ENCODE data around the gene ZP1. TPM values are rescaled to one million over a fixed set of nuclear protein-coding genes. Genes with fewer than 3 reads are reported as not detected.
A peak's percentile ranks its signal among the peaks of the same experiment; 100 is the strongest.
"Not testable (repeated sequence)": the region's sequence is repeated elsewhere in the genome, so short reads cannot be mapped to it uniquely, and the experiment has no call there.

Gene ZP1
- polyA plus RNA-seq, 4 donors: 0.06 to 0.64 (median 0.32) TPM; not detected in 1

DNA sequence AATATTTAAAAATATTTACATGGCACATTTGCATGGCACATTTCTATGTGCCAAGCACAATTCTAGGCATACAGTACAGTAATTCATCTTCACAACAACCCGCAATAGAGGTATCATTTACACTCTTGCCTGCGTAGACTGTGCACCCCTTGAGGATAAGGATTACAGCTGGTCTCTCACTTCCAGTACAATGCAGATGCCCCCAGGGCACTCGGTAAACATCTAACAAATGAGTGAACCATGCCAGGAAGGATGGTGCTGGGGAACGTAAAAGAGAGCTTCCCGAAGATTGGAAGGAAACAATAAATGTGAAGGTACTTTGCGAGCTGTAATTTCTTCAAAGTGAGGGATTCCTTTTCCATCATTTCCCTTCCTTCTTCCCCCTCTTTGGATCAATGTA is 37.7 kb downstream of the ZP1 start:
- no peak for DNase-seq (ENCODE audit: low read depth in 4 of 4, low spot score in 3 of 4)

DNA sequence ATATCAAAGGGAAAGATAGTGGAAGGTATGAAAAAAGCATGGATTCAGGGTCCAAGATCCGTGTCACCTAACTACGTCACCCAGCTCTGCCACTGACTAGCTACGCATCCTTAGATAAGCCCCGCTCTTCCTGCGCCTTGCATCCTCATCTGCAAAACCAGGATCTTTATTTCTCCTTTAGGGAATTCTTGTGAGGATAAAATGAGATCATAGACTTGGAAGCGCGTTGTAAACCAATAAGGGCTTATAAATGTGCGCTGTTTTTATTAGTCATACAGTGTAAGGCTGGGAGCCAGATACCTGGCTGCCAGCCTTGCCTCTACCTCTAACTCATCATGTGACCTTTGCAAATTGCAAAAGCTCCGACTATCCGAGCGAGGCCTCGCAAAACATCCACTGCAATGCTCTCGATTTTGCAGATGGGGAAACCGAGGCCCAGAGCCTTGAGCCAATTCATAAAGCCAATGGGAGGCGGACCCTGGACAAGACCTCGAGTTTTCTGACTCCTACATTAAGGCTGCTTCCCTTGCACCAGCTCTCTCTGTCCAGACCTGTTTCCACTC is 38.3 kb downstream of the ZP1 start:
- DNase-seq (ENCODE audit: low read depth in 4 of 4, low spot score in 3 of 4): no peak

DNA sequence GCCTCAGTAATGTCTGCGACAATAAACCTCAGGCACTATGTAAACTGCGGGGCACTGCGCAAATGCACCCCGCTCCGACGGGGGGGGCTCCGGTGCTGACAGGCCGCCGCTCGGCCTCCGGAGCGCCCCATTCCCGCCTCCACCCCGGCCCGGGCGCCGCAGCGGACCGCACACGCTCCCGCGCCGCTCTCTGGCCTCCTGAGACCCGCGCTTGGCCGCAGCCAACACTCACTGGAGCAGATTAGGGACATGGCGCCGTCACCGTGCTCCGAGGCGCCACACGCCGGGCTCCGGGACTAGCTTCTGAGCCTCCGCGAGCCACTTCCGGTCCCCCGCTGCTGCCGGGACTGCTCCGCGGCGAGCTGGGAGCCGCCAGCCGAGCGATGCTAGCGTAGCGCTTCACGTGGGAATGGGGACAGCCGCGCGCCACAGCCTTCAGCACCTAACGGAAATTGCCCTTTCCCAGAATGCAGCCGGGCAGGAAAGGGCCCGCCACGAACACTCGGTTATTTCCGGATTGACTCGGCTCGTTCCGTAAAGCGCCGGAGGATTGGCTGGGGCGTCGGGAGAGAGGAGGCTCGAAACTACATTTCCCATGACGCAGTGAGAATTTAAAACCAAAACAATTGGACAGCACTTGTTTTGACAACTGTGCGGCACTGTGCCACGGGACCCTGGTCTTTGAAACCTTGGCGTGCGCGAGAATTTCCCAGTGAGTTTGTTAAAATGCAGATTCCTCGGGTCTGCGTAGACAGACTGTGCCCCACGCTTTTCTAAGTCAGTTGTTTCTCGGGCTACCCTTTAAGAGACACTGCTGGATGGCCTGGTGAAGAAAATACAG is 39.0 kb downstream of the ZP1 start, which contains the start of gene PRPF19:
Gene PRPF19, minus strand, starts transcription at position 454 of the 841 bp plus-strand sequence. Its CDS starts 203 bp downstream, at position 251.
- peak; percentile 95 to 96 (median 96) for DNase-seq (ENCODE audit: low read depth in 4 of 4, low spot score in 3 of 4)

DNA sequence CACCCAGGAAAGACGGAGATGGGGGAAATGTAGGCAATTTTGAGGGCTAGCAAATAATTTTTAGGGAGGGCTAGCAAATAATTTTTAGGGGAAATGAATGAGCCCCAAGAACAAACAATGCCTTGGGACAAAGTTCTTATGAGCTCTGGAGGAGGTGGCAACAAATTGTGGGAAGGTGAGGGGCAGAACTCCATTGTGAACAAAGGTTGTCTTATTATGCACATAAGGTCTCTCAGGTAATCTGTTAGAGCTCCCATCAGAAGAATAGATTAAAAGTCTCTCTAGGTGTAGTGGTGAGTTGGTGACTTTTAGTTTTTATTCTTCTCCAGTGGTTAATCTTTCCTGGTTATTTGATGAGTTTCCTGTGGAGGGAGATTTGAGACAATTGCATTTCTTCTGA is 41.5 kb downstream of the ZP1 start:
- DNase-seq (ENCODE audit: low read depth in 4 of 4, low spot score in 3 of 4): no peak

DNA sequence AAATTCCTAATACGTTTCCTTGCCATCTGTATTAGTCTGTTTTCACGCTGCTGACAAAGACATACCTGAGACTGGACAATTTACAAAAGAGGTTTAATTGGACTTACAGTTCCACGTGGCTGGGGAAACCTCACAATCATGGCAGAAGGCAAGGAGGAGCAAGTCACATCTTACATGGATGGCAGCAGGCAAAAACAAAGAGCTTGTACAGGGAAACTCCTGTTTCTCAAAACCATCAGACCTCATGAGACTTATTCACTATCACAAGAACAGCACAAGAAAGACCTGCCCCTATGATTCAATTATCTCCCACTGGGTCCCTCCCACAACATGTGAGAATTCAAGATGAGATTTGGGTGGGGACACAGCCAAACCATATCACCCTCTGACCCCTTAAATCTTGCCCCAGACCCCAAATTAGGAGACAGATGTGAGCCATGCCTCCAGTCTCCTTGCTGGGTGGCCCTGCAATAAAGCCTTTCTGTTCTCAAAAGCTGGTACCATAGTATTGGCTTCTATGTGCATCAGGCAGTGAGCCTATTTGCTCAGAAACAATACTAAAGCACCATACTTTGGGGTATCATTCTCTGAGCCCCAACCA is 42.4 kb downstream of the ZP1 start:
- DNase-seq (ENCODE audit: low read depth in 4 of 4, low spot score in 3 of 4): not testable (repeated sequence)

DNA sequence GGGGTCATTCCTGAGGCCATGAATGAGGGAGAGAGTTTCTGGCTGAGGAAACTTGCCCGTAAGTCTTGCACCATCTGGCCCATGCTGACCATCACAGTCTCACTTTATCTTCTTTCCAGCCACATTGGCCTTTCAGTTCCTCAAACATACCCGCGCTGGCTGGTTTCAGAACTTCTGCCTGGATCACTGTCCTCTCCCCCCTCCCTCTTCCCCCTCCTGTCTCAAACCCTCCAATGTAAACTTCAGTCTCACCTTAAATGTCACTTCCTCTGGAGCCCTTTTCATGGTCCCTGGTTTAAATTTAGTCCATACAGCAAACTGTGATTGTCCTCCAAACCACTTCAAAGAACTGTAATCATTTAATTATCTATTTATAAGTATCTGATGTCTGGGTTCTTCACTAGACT is 42.9 kb downstream of the ZP1 start:
- no peak for DNase-seq (ENCODE audit: low read depth in 4 of 4, low spot score in 3 of 4)

DNA sequence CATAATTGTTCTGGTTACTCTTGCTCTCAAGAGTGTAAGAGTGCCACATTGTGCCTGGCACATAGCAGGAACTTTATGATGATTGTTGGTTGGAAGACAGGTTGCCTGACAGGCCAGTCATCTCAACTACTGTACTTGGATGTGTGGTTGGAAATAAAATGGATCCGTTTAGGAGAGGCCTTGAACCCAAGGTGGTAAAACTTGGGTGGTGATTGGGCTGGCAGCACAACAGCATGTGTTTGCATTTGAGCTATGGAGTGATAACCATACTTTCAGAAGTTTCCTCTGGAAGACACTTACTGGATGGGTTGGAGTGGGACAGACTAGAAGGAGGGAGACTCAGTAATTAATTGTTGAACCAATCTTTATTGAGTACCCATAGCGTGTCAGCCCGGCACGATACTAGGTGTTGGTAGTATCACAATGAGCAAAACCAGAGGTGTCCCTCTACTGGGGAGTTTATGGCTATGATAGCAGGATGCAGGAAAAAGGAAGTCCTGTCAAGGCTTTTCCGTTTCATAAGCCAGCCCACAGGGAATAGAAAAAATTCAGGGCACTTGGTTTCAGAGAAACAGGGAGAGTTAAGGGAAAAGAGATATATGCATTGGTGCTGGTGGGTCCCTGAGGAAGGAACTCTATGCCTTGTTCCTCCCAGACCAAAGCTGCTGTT is 43.5 kb downstream of the ZP1 start:
- DNase-seq (ENCODE audit: low read depth in 4 of 4, low spot score in 3 of 4): no peak

DNA sequence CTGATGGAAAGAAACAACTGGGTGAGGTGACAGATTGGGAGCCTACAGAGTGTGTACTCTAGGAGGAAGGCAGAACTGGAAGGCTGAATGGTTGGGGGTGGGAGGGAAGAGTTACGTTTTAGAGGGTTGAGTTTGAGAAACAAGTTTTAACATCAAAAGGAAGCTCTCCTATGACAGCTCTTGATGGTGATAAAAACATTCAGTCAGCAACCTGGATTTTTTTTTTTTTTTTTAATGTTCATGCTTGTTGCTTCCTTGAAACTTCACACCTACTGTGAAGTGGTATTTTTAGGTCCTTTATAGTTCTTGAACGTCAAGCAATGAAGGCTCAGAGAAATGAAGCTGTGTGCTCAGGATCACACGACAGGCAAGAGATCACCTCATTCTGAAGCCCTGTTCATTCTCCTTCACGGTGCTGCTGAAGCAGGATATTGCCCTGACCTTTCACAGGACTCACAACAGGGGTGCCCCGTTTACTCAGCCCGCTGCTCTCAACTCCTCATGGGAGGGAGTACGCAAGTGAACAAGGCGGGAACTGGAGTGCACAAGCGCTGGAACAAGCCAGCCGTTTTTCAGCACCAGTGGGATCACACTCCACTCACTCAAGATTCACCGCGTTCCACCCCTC is 45.0 kb downstream of the ZP1 start:
- no peak for DNase-seq (ENCODE audit: low read depth in 4 of 4, low spot score in 3 of 4)

DNA sequence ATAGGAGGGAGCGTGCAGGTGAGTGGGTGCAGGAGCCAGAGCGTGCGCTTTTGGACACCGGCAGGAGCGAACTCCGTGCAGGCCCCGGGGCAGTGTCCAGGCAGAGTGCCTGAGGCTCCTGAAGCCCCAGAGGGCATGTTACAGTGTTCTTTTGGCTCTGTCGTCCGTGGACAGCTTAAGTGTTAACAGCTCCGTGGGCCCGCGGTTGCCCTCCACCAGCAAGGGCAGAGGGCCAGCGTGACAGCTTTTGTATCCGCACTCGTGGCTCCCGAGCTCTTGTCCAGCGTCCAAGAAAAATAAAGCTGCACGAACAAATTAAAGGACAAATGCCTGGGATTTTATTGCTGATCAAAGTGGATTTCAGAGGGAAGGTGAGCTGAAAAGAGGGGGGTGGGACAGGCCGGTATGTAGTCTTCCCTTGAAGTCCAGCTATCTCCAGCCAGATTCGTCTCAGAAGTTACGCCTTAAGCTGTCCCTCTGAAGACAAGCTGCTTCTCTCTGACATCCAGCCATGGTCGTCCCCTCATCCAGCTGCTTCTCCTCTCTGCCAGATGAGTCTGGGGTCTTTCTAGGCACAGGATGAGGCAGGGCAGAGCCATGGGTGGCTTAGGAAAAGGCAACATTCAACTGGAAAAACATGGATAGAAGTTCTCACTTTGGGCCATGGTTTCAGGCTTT is 45.6 kb downstream of the ZP1 start:
- no peak for DNase-seq (ENCODE audit: low read depth in 4 of 4, low spot score in 3 of 4)

DNA sequence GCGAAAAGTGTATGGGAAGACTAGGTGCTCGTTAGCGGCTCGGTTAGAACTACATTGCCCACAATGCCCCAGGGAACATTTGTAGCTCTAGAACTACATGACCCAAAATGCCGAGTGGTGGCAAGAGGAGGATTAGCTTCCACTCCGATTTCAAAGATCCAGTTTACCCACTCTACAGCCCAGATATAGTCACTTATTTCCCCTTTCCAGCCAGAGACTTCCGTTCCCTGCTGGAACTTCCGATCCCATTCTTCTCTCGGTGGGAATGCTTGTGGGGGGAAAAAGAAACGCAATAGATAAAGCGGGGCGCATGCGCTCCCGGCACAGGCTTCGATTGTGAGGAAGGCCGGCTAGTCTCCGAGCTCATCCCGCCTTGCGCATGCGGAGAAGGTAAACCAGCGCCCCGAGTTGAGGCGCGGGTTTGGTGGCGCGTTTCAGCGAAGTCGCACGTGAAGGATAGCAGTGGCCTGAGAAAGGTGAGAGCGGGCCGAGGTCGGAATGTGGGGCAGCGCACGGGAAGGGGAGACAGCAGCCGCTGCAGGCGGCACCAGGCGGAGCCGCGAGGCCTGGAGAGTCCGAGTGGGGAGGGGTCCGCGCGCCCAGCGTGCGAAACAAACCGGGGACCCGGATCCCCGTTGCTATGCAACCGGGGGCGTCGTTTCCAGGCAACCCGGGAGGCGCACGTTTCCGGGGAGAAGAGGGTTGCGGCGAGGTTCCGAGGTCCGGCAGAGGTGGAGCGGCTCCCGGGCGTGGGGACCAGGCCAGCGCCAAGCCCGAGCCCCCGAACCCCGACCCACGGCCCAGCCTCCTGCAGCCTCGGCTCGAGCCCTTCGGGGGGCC is 46.7 kb downstream of the ZP1 start, which contains the start of gene TMEM109:
Gene TMEM109, plus strand, starts transcription at position 366 of the 840 bp plus-strand sequence. CDS start 5,536 bp downstream, outside the sequence.
- DNase-seq (ENCODE audit: low read depth in 4 of 4, low spot score in 3 of 4): peak; percentile 78 to 88 (median 86)

DNA sequence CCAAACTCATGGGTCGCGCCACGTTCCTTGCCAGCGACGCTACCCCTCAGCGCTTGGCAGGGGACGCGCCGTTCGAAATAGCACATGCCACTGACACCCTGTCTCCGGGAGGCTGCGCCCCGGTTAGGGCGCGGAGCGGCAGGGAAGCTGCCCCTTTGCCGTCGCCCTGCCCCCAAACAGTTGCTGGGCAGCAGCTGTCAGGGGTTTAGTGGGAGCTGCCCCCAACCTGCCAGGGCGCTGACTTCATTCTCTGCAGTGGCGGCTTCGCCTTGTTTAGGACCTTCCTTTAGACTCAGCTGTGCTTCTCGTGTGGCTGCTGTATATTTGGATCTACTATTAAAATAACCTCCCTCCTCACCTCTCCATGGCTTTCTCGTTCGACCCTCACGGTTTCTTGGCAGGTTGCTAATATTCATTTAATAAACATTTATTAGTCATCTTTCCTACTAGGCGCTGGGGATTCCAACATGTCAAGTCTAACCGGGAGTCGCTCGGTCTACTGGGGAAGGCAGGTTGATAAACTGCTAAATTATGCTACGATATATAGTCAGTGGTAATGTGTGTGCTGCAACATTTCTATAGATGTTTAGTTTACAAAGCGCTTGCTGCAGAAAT is 47.4 kb downstream of the ZP1 start:
- DNase-seq (ENCODE audit: low read depth in 4 of 4, low spot score in 3 of 4): no peak

DNA sequence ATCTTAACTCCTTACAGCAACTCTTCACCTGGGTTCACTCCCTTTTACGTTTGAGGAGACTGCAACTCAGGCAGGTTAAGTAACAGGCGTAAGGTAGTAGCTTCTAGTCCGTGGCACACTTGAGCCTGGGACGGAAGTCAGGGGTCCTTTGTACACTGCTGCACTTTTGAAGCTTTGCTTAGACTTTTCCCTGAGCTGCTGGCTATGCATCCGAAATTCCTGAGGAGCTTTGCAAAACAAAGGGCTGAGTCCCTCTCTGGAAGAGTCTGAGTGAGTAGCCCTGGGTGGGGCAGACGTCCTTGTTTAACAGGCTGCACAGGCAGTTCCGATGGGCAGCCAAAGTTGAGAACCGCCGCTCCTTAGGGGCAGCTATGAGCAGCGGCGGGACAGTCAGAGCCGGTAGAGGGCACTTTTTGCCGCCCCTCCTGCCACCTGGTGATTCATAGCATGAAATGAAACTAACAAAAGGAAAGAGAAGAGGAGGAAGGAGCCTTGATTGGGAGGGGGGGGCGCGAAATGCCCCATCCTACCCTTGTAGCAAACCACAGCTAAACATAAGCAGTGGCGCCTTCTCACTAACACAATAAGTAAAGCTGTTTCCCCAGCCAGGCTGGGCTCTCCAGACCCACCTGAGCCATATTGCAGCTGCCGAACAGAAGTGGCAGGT is 48.0 kb downstream of the ZP1 start:
- DNase-seq (ENCODE audit: low read depth in 4 of 4, low spot score in 3 of 4): no peak

DNA sequence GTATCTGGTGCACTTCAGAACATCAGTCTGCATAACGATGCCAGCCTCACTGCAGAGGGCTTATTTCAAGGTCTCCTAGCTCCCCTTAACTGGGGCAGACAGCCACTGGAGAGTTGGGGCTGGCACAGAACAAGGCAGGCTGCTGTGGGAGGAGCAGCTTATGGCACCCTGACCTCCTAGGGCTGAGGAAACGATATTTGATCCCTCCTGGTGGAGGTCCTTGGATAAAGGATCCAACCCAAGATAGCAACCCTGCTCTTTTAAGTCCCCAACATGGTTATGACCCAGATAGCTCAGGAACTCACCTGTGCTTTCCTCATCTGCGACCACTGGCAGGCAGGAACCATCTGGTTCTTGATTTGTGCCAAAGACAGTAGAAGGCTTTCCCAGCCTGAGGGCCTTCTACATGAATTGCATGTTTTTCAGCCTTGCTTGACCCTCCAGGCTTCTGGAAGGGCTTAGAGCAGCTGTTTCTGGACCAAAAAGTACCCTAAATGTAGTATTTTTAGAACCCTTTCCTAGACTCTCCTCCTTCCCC is 49.4 kb downstream of the ZP1 start:
- no peak for DNase-seq (ENCODE audit: low read depth in 4 of 4, low spot score in 3 of 4)

DNA sequence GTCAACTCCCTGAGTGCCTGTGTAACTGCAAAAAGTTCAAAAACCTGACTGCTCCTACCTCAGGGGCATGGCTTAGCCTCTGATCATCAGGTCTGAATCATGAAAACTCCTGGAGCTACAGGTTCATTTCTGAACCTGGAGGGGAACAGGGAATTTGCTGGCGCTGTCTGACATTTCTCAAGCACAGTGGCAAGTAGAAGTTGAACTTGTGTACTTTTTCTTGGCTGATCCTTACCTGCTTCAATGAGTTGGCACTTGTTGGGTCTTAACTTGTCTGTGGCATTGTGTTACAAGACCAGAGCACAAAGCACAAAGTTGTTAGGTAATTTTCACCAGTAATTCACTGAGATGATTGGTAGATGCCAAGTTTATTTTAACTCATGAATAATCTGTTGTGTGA is 49.9 kb downstream of the ZP1 start:
- no peak for DNase-seq (ENCODE audit: low read depth in 4 of 4, low spot score in 3 of 4)

DNA sequence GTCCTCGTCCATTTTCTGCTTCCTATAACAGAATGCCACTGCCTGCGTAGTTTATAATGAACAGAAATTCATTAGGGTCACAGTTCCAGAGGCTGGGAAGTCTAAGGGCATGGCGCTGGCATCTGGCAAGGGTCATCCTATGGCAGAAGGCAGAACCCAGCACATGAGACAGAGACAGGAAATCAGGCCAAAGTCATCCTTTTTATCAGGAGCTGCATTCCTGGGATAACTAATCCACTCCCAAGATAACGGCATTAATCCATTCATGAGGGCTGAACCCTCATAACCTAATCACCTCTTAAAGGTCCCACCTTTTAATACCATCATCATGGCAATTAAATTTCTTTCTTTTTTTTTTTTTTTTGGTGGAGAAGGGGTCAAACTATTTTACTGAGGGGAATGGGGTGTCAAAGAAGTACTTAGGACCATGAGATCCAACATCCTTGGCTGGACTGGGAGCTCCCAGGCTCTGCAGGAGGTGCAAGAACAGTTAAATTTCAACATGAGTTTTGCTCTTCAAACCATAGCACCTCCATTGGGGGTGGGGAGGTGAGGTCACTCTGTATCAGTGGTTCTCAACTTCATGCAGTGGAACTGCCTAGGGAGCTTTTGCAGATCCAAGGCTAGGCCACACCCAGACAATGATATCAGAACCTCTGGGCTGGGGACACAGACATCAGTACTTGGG is 51.1 kb downstream of the ZP1 start:
- no peak for DNase-seq (ENCODE audit: low read depth in 4 of 4, low spot score in 3 of 4)

DNA sequence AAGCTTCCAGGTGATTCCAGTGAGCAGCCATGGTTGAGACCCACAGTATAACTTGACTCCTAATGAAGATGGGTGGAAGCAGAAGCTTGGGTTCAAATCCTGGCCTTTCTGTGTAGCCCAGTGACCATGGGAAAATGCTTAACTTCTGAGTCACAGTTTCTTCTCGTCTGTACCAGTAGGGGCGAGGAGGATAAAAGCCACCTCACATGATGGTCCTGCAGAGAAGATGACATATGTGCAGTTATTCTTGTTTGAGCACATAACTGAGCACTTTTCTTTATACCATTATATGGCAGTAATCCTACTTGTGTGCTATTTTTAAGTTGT is 51.6 kb downstream of the ZP1 start:
- DNase-seq (ENCODE audit: low read depth in 4 of 4, low spot score in 3 of 4): no peak

DNA sequence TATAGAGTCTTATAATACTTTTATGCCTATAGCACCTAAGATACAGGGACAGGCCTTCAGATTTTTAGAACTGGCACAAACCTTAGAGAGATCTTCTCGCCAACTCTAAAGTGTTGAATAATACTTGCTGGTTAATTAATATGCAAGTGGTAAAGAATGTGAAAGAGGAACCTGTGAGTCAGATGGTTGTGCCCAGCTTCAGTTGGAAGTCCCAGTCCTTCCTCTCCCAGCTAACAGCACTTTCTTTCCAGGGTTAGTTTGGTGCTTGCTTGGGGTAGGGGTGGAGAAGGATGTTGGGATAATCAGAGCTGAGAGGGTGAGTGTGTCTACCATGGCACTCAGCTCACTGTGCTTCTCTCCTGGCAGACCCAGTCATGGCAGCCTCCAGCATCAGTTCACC is 52.0 kb downstream of the ZP1 start:
- no peak for DNase-seq (ENCODE audit: low read depth in 4 of 4, low spot score in 3 of 4)

DNA sequence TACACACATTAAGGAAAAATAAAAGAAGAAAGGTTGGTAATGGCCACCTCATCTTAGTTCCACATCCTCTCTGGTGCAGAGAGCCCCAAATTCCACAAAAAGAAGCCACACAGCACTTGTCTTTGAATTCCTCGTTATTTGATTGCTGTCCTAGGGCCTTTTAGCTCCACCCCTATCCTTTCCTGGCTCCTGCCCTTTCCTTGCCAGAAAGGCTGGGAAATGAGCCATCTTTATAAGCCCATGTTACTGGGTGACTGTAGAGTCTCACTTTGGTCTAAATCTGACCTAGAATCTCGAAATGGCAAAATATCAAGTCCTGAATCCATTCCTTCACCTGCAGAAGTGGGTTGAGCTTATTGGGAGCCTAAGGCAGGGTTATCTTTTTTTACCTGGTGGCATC is 52.6 kb downstream of the ZP1 start:
- no peak for DNase-seq (ENCODE audit: low read depth in 4 of 4, low spot score in 3 of 4)

Measured in right renal pelvis (tissue), 4 donors.